Amniotic stem cell (primary cell): ENCODE results near the gene NEK6.

Experiments used
- DNase-seq: peaks from one replicate; lab custom pipeline; 2025; lab: John Stamatoyannopoulos, UW

The NEK6 gene

DNA sequence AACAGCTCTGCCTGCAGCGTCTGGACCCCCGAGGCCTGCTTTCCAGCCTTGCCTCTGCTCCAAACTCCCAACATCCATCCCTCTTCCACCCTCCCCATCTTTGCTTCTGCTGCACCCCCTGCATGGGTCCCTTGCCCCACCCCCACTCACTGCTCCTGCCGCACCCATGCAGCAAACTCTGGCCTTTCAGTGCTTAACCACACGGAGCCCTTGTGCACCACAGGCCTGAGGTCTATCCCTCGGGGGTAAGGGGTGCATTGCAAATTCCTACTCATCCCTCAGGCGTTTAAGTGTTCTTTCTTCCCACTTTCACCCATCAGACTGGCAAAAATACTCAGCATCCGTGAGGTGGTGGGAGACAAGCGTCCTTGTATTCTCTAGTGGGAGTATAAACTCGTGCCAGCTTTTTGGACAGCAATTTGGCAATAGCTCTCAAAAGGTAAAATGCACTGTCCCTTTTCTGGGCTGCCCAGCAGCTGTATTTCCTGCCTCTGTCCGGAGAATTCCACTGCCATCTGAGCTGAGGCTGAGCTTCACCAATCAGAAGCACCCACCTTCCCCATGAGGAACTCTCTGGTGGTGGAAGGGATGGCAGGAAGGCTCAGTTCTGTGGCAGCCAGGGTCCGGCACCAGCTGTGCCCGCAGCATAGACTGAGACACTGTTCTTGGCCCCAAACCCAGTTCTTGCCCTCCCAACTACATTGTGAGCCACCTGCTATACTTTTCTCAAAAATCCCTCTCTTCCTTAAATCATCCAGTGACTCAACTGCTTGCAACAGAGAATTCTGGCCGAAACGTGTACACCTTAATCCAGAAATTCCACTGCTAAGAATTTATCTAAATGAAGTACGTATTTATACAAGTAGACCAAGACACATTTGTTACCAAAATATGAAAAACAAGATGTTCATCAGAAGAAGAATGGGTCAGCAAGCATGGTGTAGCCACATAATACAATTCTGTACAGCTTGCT is 142.5 kb downstream of the NEK6 start:
- DNase-seq: no peak
